HL-60 (cell line): Measurements from ENCODE around the gene LDHB.

Source experiments
- CTCF ChIP-seq: IDR thresholded peaks from one replicate; pipeline ENCODE4 v1.5.1; 2011; ENCODE audit warnings: low read length, control low read depth, inconsistent platforms; ENCODE audit not compliant: insufficient read depth
- GABPA ChIP-seq: IDR thresholded peaks from 2 replicates; pipeline ENCODE4 v1.6.1; 2012; ENCODE audit warnings: low read depth
- POLR2AphosphoS5 ChIP-seq: IDR thresholded peaks from 2 replicates; pipeline ENCODE4 v1.6.1; 2012; ENCODE audit warnings: low read depth
- REST ChIP-seq: IDR thresholded peaks from 2 replicates; pipeline ENCODE4 v1.6.1; 2012; ENCODE audit warnings: low read depth; ENCODE audit not compliant: insufficient replicate concordance
- SPI1 ChIP-seq: IDR thresholded peaks from 2 replicates; pipeline ENCODE4 v1.6.1; 2012; ENCODE audit warnings: low read depth, mild to moderate bottlenecking, borderline replicate concordance

DNA sequence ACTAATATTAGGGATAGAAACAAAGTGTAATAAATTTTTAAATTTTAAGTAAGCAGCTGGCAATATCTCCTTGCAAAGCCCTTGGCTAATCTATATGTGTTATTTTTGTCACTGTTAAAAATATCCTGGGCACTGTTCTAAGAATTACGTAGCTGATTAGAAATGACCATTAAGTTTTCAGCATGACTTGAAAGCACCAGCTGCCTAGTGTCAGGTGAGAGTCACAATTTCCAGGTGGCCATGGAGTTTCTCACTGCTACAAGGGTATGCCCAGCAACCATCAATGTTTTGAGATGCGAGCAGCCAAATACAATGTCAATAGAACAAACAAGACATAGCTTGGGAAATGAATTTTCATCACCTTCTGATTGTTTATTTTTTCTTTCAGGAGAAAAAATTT, 29.7 kb downstream of the LDHB start:
- TF ChIP-seq CTCF (no peak), POLR2AphosphoS5 (no peak), REST (no peak), SPI1 (no peak), GABPA (no peak)
